GM12891 (cell line): ENCODE measurements around the gene PLA2G15.

Experiments
- POLR2A ChIP-seq: IDR thresholded peaks from 2 replicates; pipeline ENCODE4 v1.6.1; 2011; ENCODE audit warnings: low read depth, low read length, control low read depth
- POLR2AphosphoS5 ChIP-seq: IDR thresholded peaks from 2 replicates; pipeline ENCODE4 v1.6.1; 2011; ENCODE audit warnings: low read depth, low read length, control low read depth
- POU2F2 ChIP-seq: IDR thresholded peaks from 2 replicates; pipeline ENCODE4 v1.6.1; 2011; ENCODE audit warnings: low read depth, mild to moderate bottlenecking, control low read depth, low read length, moderate library complexity
- SPI1 ChIP-seq: IDR thresholded peaks from 2 replicates; pipeline ENCODE4 v1.6.1; 2011; ENCODE audit warnings: low read depth, low read length, control low read depth

- TF ChIP-seq POLR2A = no peak
- no peak for TF ChIP-seq POLR2AphosphoS5
- no peak for TF ChIP-seq POU2F2
- no peak for TF ChIP-seq SPI1
Observed at GRCh38 chr16:68255712-68256111, 10.5 kb downstream of the PLA2G15 start.
